Measurements from ENCODE around the gene KIAA0319L.

Gene KIAA0319L

GRCh38 chr1:35569936-35570335 lies 12.7 kb upstream of the KIAA0319L start:
- Histone ChIP-seq H3K36me3 (ENCODE audit: control insufficient read depth, low read depth, low read length) (peaks cover 4% of the 10 kb centered on the region), H3K4me3 (ENCODE audit: low read length) (no peak overlapping the region), H3K9ac (ENCODE audit: low read length) (no peak overlapping the region), H3K27me3 (ENCODE audit: control insufficient read depth, insufficient read depth, low read length) (peaks cover 59% of the 10 kb centered on the region), H3K9me3 (ENCODE audit: control insufficient read depth, low read depth, low read length) (no peaks in the 10 kb centered on the region), H3K4me1 (ENCODE audit: control insufficient read depth, low read depth, low read length) (no peaks in the 10 kb centered on the region), H3K27ac (ENCODE audit: low read length) (no peak overlapping the region)

GRCh38 chr1:35568975-35569395 lies 11.8 kb upstream of the KIAA0319L start:
- Histone ChIP-seq H3K4me1 (ENCODE audit: control insufficient read depth, low read depth, low read length) (no peaks in the 10 kb centered on the region), H3K27ac (ENCODE audit: low read length) (no peak overlapping the region), H3K36me3 (ENCODE audit: control insufficient read depth, low read depth, low read length) (peaks cover 5% of the 10 kb centered on the region), H3K9me3 (ENCODE audit: control insufficient read depth, low read depth, low read length) (no peaks in the 10 kb centered on the region), H3K9ac (ENCODE audit: low read length) (no peak overlapping the region), H3K27me3 (ENCODE audit: control insufficient read depth, insufficient read depth, low read length) (peaks cover 50% of the 10 kb centered on the region), H3K4me3 (ENCODE audit: low read length) (no peak overlapping the region)

GRCh38 chr1:35567947-35568558 lies 10.8 kb upstream of the KIAA0319L start:
- Histone ChIP-seq H3K9ac (ENCODE audit: low read length) (no peak overlapping the region), H3K4me1 (ENCODE audit: control insufficient read depth, low read depth, low read length) (no peaks in the 10 kb centered on the region), H3K27me3 (ENCODE audit: control insufficient read depth, insufficient read depth, low read length) (peaks cover 40% of the 10 kb centered on the region), H3K27ac (ENCODE audit: low read length) (no peak overlapping the region), H3K4me3 (ENCODE audit: low read length) (no peak overlapping the region), H3K36me3 (ENCODE audit: control insufficient read depth, low read depth, low read length) (peaks cover 12% of the 10 kb centered on the region), H3K9me3 (ENCODE audit: control insufficient read depth, low read depth, low read length) (no peaks in the 10 kb centered on the region)

- Histone ChIP-seq H3K9ac (ENCODE audit: low read length) (no peak overlapping the region), H3K36me3 (ENCODE audit: control insufficient read depth, low read depth, low read length) (peaks cover 34% of the 10 kb centered on the region), H3K4me3 (ENCODE audit: low read length) (no peak overlapping the region), H3K4me1 (ENCODE audit: control insufficient read depth, low read depth, low read length) (no peaks in the 10 kb centered on the region), H3K27me3 (ENCODE audit: control insufficient read depth, insufficient read depth, low read length) (peaks cover 17% of the 10 kb centered on the region), H3K27ac (ENCODE audit: low read length) (no peak overlapping the region), H3K9me3 (ENCODE audit: control insufficient read depth, low read depth, low read length) (no peaks in the 10 kb centered on the region)
Observed at GRCh38 chr1:35565742-35566133, 8.5 kb upstream of the KIAA0319L start.

- H3K4me3 ChIP-seq (ENCODE audit: low read length) = no peak overlapping the region
- peaks cover 34% of the 10 kb centered on the region for H3K36me3 ChIP-seq (ENCODE audit: control insufficient read depth, low read depth, low read length)
- no peak overlapping the region for H3K27ac ChIP-seq (ENCODE audit: low read length)
- no peaks in the 10 kb centered on the region for H3K9me3 ChIP-seq (ENCODE audit: control insufficient read depth, low read depth, low read length)
- H3K9ac ChIP-seq (ENCODE audit: low read length) = no peak overlapping the region
- H3K4me1 ChIP-seq (ENCODE audit: control insufficient read depth, low read depth, low read length) = no peaks in the 10 kb centered on the region
- H3K27me3 ChIP-seq (ENCODE audit: control insufficient read depth, insufficient read depth, low read length) = peaks cover 11% of the 10 kb centered on the region
Observed at GRCh38 chr1:35564884-35565741, 7.9 kb upstream of the KIAA0319L start.

- Histone ChIP-seq H3K27me3 (ENCODE audit: control insufficient read depth, insufficient read depth, low read length) (peaks cover 4% of the 10 kb centered on the region), H3K36me3 (ENCODE audit: control insufficient read depth, low read depth, low read length) (peaks cover 34% of the 10 kb centered on the region), H3K9ac (ENCODE audit: low read length) (no peak overlapping the region), H3K4me3 (ENCODE audit: low read length) (no peak overlapping the region), H3K4me1 (ENCODE audit: control insufficient read depth, low read depth, low read length) (no peaks in the 10 kb centered on the region), H3K27ac (ENCODE audit: low read length) (no peak overlapping the region), H3K9me3 (ENCODE audit: control insufficient read depth, low read depth, low read length) (no peaks in the 10 kb centered on the region)
Observed at GRCh38 chr1:35564037-35564883, 7.1 kb upstream of the KIAA0319L start.

- Histone ChIP-seq H3K4me3 (ENCODE audit: low read length) (no peak overlapping the region), H3K9me3 (ENCODE audit: control insufficient read depth, low read depth, low read length) (no peaks in the 10 kb centered on the region), H3K27me3 (ENCODE audit: control insufficient read depth, insufficient read depth, low read length) (no peaks in the 10 kb centered on the region), H3K36me3 (ENCODE audit: control insufficient read depth, low read depth, low read length) (peaks cover 34% of the 10 kb centered on the region), H3K4me1 (ENCODE audit: control insufficient read depth, low read depth, low read length) (peaks cover 5% of the 10 kb centered on the region), H3K9ac (ENCODE audit: low read length) (no peak overlapping the region), H3K27ac (ENCODE audit: low read length) (no peak overlapping the region)
Observed at GRCh38 chr1:35563166-35563565, 6.0 kb upstream of the KIAA0319L start.

GRCh38 chr1:35561972-35562680 lies 4.9 kb upstream of the KIAA0319L start:
- H3K9me3 ChIP-seq (ENCODE audit: control insufficient read depth, low read depth, low read length) = no peaks in the 10 kb centered on the region
- H3K36me3 ChIP-seq (ENCODE audit: control insufficient read depth, low read depth, low read length) = peaks cover 34% of the 10 kb centered on the region
- H3K27ac ChIP-seq (ENCODE audit: low read length) = no peak overlapping the region
- no peaks in the 10 kb centered on the region for H3K27me3 ChIP-seq (ENCODE audit: control insufficient read depth, insufficient read depth, low read length)
- H3K4me3 ChIP-seq (ENCODE audit: low read length) = no peak overlapping the region
- H3K9ac ChIP-seq (ENCODE audit: low read length) = no peak overlapping the region
- H3K4me1 ChIP-seq (ENCODE audit: control insufficient read depth, low read depth, low read length) = peaks cover 5% of the 10 kb centered on the region

GRCh38 chr1:35561297-35561971 lies 4.2 kb upstream of the KIAA0319L start:
- peaks cover 31% of the 10 kb centered on the region for H3K36me3 ChIP-seq (ENCODE audit: control insufficient read depth, low read depth, low read length)
- peaks cover 7% of the 10 kb centered on the region for H3K4me1 ChIP-seq (ENCODE audit: control insufficient read depth, low read depth, low read length)
- H3K9me3 ChIP-seq (ENCODE audit: control insufficient read depth, low read depth, low read length) = no peaks in the 10 kb centered on the region
- H3K27me3 ChIP-seq (ENCODE audit: control insufficient read depth, insufficient read depth, low read length) = no peaks in the 10 kb centered on the region
- H3K4me3 ChIP-seq (ENCODE audit: low read length) = no peak overlapping the region
- H3K27ac ChIP-seq (ENCODE audit: low read length) = no peak overlapping the region
- H3K9ac ChIP-seq (ENCODE audit: low read length) = no peak overlapping the region

- Histone ChIP-seq H3K4me1 (ENCODE audit: control insufficient read depth, low read depth, low read length) (peaks cover 16% of the 10 kb centered on the region), H3K9ac (ENCODE audit: low read length) (no peak overlapping the region), H3K27me3 (ENCODE audit: control insufficient read depth, insufficient read depth, low read length) (no peaks in the 10 kb centered on the region), H3K27ac (ENCODE audit: low read length) (no peak overlapping the region), H3K4me3 (ENCODE audit: low read length) (no peak overlapping the region), H3K36me3 (ENCODE audit: control insufficient read depth, low read depth, low read length) (peaks cover 30% of the 10 kb centered on the region), H3K9me3 (ENCODE audit: control insufficient read depth, low read depth, low read length) (no peaks in the 10 kb centered on the region)
Observed at GRCh38 chr1:35560256-35561225, 3.3 kb upstream of the KIAA0319L start.
